ENCODE results near the gene MAN1A1. TPM values are rescaled to one million over a fixed set of nuclear protein-coding genes. Genes with fewer than 3 reads are reported as not detected.

The MAN1A1 gene
- total and polyA plus RNA-seq, 2 of the 4 experiments (the other 2 are of a cell fraction), result 5.9 to 6.4 TPM

DNA sequence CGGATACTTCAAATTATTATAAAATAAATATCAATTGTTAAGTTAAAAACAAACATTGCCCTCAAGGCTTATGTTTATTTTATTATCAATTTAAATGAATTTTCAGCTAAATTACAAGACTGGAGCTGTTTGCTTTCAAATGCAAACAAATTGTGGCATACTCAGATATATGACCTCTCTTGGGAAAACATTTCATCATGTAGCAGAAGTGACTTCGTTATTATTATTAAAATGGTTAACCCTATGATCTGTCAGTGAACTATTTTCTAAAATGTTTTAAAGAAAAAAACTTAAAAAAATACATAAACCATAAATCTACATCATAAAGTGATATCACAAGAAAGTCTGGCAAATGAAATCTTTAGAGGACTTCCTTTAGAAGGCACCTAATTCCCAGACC, 72.5 kb downstream of the MAN1A1 start:
- Histone ChIP-seq H3K27me3 (ENCODE audit: control insufficient read depth, insufficient read depth, low read length) (no peaks in the 10 kb centered on the region), H2AK9ac (replicated peaks; ENCODE audit: low read depth, low read length, poor library complexity) (no peak overlapping the region), H2BK120ac (ENCODE audit: low read depth, low read length) (no peak overlapping the region), H3K79me1 (ENCODE audit: low read depth in 1 of 2, low read length in 2 of 2) (no peaks in the 10 kb centered on the region), H4K20me1 (ENCODE audit: insufficient read depth, low read length) (no peaks in the 10 kb centered on the region), H3K4me3 (ENCODE audit: insufficient read depth, low read depth, low read length) (no peak overlapping the region), H4K8ac (ENCODE audit: low read depth in 2 of 2, low read length in 2 of 2) (no peak overlapping the region), H3K9me1 (ENCODE audit: insufficient read depth, low read length) (peaks cover 3% of the 10 kb centered on the region; the same call in 1 of the 2 replicates), H3K4me2 (ENCODE audit: low read depth, low read length) (no peak overlapping the region), H3K56ac (ENCODE audit: extremely low read depth, insufficient read depth, low read length) (no peak overlapping the region), H3K27ac (ENCODE audit: insufficient read depth, low read length) (no peak overlapping the region), H3K36me3 (ENCODE audit: control insufficient read depth, insufficient read depth, low read length) (no peaks in the 10 kb centered on the region), H3K9ac (ENCODE audit: low read depth, low read length) (no peak overlapping the region), H3K4ac (ENCODE audit: low read depth, low read length) (no peak overlapping the region), H4K91ac (ENCODE audit: insufficient read depth, low read depth, low read length) (no peak overlapping the region), H2AFZ (replicated peaks; ENCODE audit: low read length, poor library complexity) (no peak overlapping the region), H3K18ac (ENCODE audit: low read depth, low read length) (no peak overlapping the region), H2BK15ac (ENCODE audit: low read depth, low read length) (no peak overlapping the region), H2BK20ac (ENCODE audit: low read depth, low read length) (no peak overlapping the region), H2BK5ac (ENCODE audit: low read depth, low read length, poor library complexity, severe bottlenecking) (no peak overlapping the region), H3K9me3 (ENCODE audit: control insufficient read depth, insufficient read depth, low read length) (no peaks in the 10 kb centered on the region), H3K23ac (ENCODE audit: low read depth, low read length) (no peak overlapping the region), H4K5ac (ENCODE audit: low read depth, low read length) (no peak overlapping the region), H3K4me1 (ENCODE audit: control insufficient read depth, insufficient read depth, low read length) (no peaks in the 10 kb centered on the region; the same call in 1 of the 2 replicates), H2AK5ac (ENCODE audit: low read depth, low read length) (no peak overlapping the region), H3K14ac (replicated peaks; ENCODE audit: low read depth, low read length) (no peak overlapping the region)
- dilution Hi-C loops (cut with HindIII; ENCODE audit: low sequenced_read_pairs, unreplicated experiment), result no loop called here
- ATAC-seq (ENCODE audit: low read depth) (peak; percentile 7; the same call in 1 of the 2 replicates), DNase-seq (no peak)
- no peak for TF ChIP-seq MAFK (IDR thresholded peaks at IDR 0.05; ENCODE audit: low read depth, low read length)
- TF ChIP-seq POLR2A (IDR thresholded peaks at IDR 0.05; ENCODE audit: low read depth, low read length), result no peak
- no TSS peak for BruUV-seq (replicated peaks)
- intact Hi-C loops (cut with micrococcal nuclease), result no loop called here
- ChIA-PET CTCF (interaction anchor here (0.7 kb wide), 1 partner anchor 34 kb away, joined by 3 read pairs; no protein-coding TSS in a partner anchor), POLR2A (ENCODE audit: unreplicated experiment) (no interaction called here)
- in situ Hi-C loops (cut with MboI; ENCODE audit: low sequenced_read_pairs), result no loop called here
- WGBS, 2 experiments (ENCODE audit: extremely low coverage in 2 of 2, insufficient read length in 1 of 2), result no CpG with 5 or more reads among the region's 2 CpGs
